ENCODE data around the gene EOLA1. TPM values are rescaled to one million over a fixed set of nuclear protein-coding genes. Genes with fewer than 3 reads are reported as not detected.

EOLA1 gene
- total RNA-seq, 1 donor from 2014 or later = 19.8 TPM

Other genes starting within 250 kb of the EOLA1 start
- gene IDS, start 35.7 kb upstream of the EOLA1 start, total RNA-seq = 88.6 TPM
- not detected for gene HSFX3, start 8.9 kb downstream of the EOLA1 start, total RNA-seq
- not detected for gene MAGEA9B, start 46.4 kb downstream of the EOLA1 start, total RNA-seq
- not detected for gene HSFX2, start 54.3 kb downstream of the EOLA1 start, total RNA-seq
- 19.9 TPM for gene TMEM185A, start 90.8 kb downstream of the EOLA1 start, total RNA-seq
- not detected for gene MAGEA11, start 171.0 kb downstream of the EOLA1 start, total RNA-seq
- gene HSFX1, start 233.1 kb downstream of the EOLA1 start, total RNA-seq = 2.2 TPM
- gene MAGEA9, start 240.9 kb downstream of the EOLA1 start, total RNA-seq = not detected